Karpas-422 (cell line): Measurements from ENCODE around the gene COCH. TPM values are rescaled to one million over a fixed set of nuclear protein-coding genes. Genes with fewer than 3 reads are reported as not detected.

Experiments used
- total RNA-seq: library from RNA; depleted of rRNA; stranded (reverse); fragments of >200 nt; shearing (Covaris generic); gene quantifications from 2 replicates; pipeline ENCODE4 v1.2.3, GENCODE V29; 2014; ENCODE audit warnings: low replicate concordance; rRNA removed

The COCH gene
- total RNA-seq, 1 experiment from 2014 or later: 33.7 TPM

Other genes with a start within 250 kb of the COCH start
- gene AP4S1, start 151.1 kb downstream of the COCH start, total RNA-seq: 7.8 and 10.2 TPM in 2 replicates
- gene STRN3, start 151.8 kb downstream of the COCH start, total RNA-seq: 31.3 and 59.0 TPM in 2 replicates